HepG2 (cell line): Measurements from ENCODE around the gene DNAJB11. TPM values are rescaled to one million over a fixed set of nuclear protein-coding genes. Genes with fewer than 3 reads are reported as not detected.
A peak's percentile ranks its signal among the peaks of the same experiment; 100 is the strongest.

Source experiments
- BRCA1 ChIP-seq: sonication (generic); formaldehyde crosslinking; IDR thresholded peaks from 2 replicates; pipeline ENCODE4 v1.4.0; 2020; ENCODE audit warnings: missing genetic modification reagents
- CCAR2 ChIP-seq: fragments of 200-400 bp; formaldehyde crosslinking; optimal IDR thresholded peaks from 2 replicates; pipeline ENCODE3; 2018; ENCODE audit warnings: low read depth, mild to moderate bottlenecking, low read length, moderate library complexity
- HNRNPH1 ChIP-seq: fragments of 200-400 bp; formaldehyde crosslinking; optimal IDR thresholded peaks from 2 replicates; pipeline ENCODE3; 2017; ENCODE audit warnings: mild to moderate bottlenecking, low read depth, low read length
- KAT2B ChIP-seq: fragments of 150-350 bp; IDR thresholded peaks from 2 replicates; pipeline ENCODE4 v1.6.1; 2014; ENCODE audit warnings: low read depth, low read length, borderline replicate concordance
- KDM6A ChIP-seq: IDR thresholded peaks from 2 replicates; pipeline ENCODE4 v1.6.1; 2016; ENCODE audit warnings: low read depth
- MAFK ChIP-seq, 2 experiments: IDR thresholded peaks in 1 of 2; conservative IDR thresholded peaks in 1 of 2; 2 replicates each; pipeline ENCODE4 v1.6.1; 2011; ENCODE audit warnings: improper control_type of control experiment in 2 of 2, low read length in 2 of 2
- MTA1 ChIP-seq: sonication (generic); formaldehyde crosslinking; IDR thresholded peaks from 2 replicates; pipeline ENCODE4 v1.4.0; 2020; ENCODE audit warnings: missing genetic modification reagents, mild to moderate bottlenecking, borderline replicate concordance
- PHF8 ChIP-seq: sonication (generic); formaldehyde crosslinking; IDR thresholded peaks from 2 replicates; pipeline ENCODE4 v1.5.0; 2020; ENCODE audit warnings: missing genetic modification reagents
- PTBP1 ChIP-seq: fragments of 200-400 bp; formaldehyde crosslinking; IDR thresholded peaks from 2 replicates; pipeline ENCODE4 v1.6.1; 2018; ENCODE audit warnings: low read length, low read depth; ENCODE audit not compliant: poor library complexity, severe bottlenecking
- REPIN1 ChIP-seq: sonication (generic); formaldehyde crosslinking; IDR thresholded peaks from 2 replicates; pipeline ENCODE4 v1.8.0; 2022; ENCODE audit warnings: missing genetic modification reagents, low read depth, mild to moderate bottlenecking, borderline replicate concordance
- SNRNP70 ChIP-seq: fragments of 200-400 bp; formaldehyde crosslinking; IDR thresholded peaks from 2 replicates; pipeline ENCODE4 v1.6.1; 2017; ENCODE audit warnings: mild to moderate bottlenecking, low read depth, low read length, moderate library complexity
- SP140L ChIP-seq: sonication (generic); formaldehyde crosslinking; IDR thresholded peaks from 2 replicates; pipeline ENCODE4 v1.4.0; 2020; ENCODE audit warnings: missing genetic modification reagents, borderline replicate concordance
- TOPORS ChIP-seq: sonication (generic); formaldehyde crosslinking; IDR thresholded peaks from 2 replicates; pipeline ENCODE4 v1.8.0; 2023; ENCODE audit warnings: mild to moderate bottlenecking, missing genetic modification reagents
- ZNF124 ChIP-seq: sonication (generic); formaldehyde crosslinking; IDR thresholded peaks from 2 replicates; pipeline ENCODE4 v1.4.0; 2020; ENCODE audit warnings: missing genetic modification reagents
- ZNF251 ChIP-seq: sonication (generic); formaldehyde crosslinking; IDR thresholded peaks from 2 replicates; pipeline ENCODE4 v1.9.0; 2021; ENCODE audit warnings: mild to moderate bottlenecking, missing genetic modification reagents
- polyA plus RNA-seq, 8 experiments: library from polyadenylated mRNA; depleted of rRNA in 3 of 8; stranded (reverse) in 7 of 8; unstranded in 1 of 8; fragments of >200 nt; fragmentation: Illumina TruSeq in 4 of 8; extraction: Trizol in 4 of 8; gene quantifications; 2 replicates each; pipeline versions ENCODE4 v1.2.1 to v1.2.3, GENCODE V29; 2011 to 2016; ENCODE audit warnings: low read depth in 4 of 8, missing spikeins in 1 of 8, mixed read lengths in 1 of 8; ENCODE audit not compliant: insufficient read depth in 1 of 8
- total RNA-seq, 5 experiments: library from RNA; depleted of rRNA; stranded (reverse); fragments of >200 nt; fragmentation: Illumina TruSeq; extraction: Trizol; gene quantifications; 2 replicates each; pipeline ENCODE4 v1.2.3, GENCODE V29; 2016; ENCODE audit warnings: low read depth in 1 of 5
- TF ChIP-seq, protein P1 (sequence below): sonication (generic); formaldehyde crosslinking; IDR thresholded peaks from 2 replicates; pipeline ENCODE4 v1.4.0; 2020; ENCODE audit warnings: mild to moderate bottlenecking, missing genetic modification reagents
- TF ChIP-seq, protein P2 (sequence below): sonication (generic); formaldehyde crosslinking; IDR thresholded peaks from 2 replicates; pipeline ENCODE4 v1.5.1; 2020; ENCODE audit warnings: mild to moderate bottlenecking, missing genetic modification reagents, moderate library complexity
- TF ChIP-seq, protein P3 (sequence below): sonication (generic); formaldehyde crosslinking; conservative IDR thresholded peaks from 2 replicates; pipeline ENCODE4 v1.4.0; 2020; ENCODE audit warnings: missing genetic modification reagents
- TF ChIP-seq, protein P4 (sequence below): sonication (generic); formaldehyde crosslinking; IDR thresholded peaks from 2 replicates; pipeline ENCODE4 v1.9.0; 2022; ENCODE audit warnings: missing genetic modification reagents, mild to moderate bottlenecking, borderline replicate concordance
- TF ChIP-seq, protein P5 (sequence below): sonication (generic); formaldehyde crosslinking; IDR thresholded peaks from 2 replicates; pipeline ENCODE4 v1.4.0; 2020; ENCODE audit warnings: mild to moderate bottlenecking, low read depth, missing genetic modification reagents

DNAJB11 gene
- total and polyA plus RNA-seq, 2 of the 13 experiments (the other 11 are each of a cell fraction or from before 2014, with no cell fraction given), result 41.0 to 132 TPM

DNA sequence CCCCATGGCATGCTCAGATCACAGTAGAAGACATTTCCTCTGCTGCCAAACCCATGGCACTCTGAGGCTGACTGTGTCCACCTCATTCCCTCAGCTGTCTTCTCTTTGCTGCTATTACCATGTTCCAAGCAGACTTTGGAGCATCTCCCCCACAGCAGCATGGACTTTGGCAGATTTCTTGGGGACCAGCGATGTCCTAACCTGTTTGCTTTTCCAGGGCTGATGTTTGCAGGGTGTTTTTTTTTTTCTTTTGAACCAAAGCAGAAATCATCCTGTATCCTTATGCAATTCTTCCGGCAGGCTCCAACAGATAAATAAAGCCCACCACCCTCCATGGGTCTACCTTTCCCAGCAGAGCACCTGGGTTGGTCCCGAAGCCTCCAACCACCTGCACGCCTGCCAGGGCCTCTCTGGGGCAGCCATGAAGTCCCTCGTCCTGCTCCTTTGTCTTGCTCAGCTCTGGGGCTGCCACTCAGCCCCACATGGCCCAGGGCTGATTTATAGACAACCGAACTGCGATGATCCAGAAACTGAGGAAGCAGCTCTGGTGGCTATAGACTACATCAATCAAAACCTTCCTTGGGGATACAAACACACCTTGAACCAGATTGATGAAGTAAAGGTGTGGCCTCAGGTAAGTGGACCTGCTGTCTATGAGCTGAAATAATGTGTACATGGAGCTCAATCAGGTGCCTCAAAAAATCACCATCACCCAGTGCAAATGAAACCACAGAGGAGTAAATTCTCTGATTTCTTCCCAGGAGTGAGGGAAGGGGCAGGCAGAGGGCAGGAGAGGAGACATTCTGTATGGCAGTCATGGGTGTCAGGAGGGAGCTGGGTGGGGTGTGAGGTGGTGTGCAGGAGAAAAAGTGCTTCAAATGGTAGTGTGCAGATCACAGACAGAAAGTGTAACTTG is 42.5 kb downstream of the DNAJB11 start, which contains the start of gene AHSG (continued):
- TF ChIP-seq SNRNP70 (no peak), PTBP1 (no peak), BRCA1 (CRISPR knock-in tag) (peak; percentile 24; the same call in 1 of the 2 replicates), ZNF251 (CRISPR knock-in tag) (no peak), MTA1 (CRISPR knock-in tag) (peak; percentile 38; the same call in 1 of the 2 replicates), HNRNPH1 (peak; percentile 97), KAT2B (no peak), PHF8 (CRISPR knock-in tag) (peak; percentile 51; the same call in 1 of the 2 replicates), SP140L (CRISPR knock-in tag) (0 out of 2 replicates have a peak, but pooled peaks have one; percentile 75), TOPORS (CRISPR knock-in tag) (peak; percentile 84), KDM6A (CRISPR knock-in tag) (peak; percentile 99), CCAR2 (no peak), ZNF124 (CRISPR knock-in tag) (no peak), MAFK (conservative IDR thresholded peaks at IDR 0.05 in 1 of 2, IDR thresholded peaks at IDR 0.05 in 1 of 2; ENCODE audit: low read length in 2 of 2) (no peak), REPIN1 (CRISPR knock-in tag) (peak; percentile 98)
- TF ChIP-seq, protein P1, sequence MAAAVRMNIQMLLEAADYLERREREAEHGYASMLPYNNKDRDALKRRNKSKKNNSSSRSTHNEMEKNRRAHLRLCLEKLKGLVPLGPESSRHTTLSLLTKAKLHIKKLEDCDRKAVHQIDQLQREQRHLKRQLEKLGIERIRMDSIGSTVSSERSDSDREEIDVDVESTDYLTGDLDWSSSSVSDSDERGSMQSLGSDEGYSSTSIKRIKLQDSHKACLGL (CRISPR knock-in tag), result no peak
- TF ChIP-seq, protein P2, sequence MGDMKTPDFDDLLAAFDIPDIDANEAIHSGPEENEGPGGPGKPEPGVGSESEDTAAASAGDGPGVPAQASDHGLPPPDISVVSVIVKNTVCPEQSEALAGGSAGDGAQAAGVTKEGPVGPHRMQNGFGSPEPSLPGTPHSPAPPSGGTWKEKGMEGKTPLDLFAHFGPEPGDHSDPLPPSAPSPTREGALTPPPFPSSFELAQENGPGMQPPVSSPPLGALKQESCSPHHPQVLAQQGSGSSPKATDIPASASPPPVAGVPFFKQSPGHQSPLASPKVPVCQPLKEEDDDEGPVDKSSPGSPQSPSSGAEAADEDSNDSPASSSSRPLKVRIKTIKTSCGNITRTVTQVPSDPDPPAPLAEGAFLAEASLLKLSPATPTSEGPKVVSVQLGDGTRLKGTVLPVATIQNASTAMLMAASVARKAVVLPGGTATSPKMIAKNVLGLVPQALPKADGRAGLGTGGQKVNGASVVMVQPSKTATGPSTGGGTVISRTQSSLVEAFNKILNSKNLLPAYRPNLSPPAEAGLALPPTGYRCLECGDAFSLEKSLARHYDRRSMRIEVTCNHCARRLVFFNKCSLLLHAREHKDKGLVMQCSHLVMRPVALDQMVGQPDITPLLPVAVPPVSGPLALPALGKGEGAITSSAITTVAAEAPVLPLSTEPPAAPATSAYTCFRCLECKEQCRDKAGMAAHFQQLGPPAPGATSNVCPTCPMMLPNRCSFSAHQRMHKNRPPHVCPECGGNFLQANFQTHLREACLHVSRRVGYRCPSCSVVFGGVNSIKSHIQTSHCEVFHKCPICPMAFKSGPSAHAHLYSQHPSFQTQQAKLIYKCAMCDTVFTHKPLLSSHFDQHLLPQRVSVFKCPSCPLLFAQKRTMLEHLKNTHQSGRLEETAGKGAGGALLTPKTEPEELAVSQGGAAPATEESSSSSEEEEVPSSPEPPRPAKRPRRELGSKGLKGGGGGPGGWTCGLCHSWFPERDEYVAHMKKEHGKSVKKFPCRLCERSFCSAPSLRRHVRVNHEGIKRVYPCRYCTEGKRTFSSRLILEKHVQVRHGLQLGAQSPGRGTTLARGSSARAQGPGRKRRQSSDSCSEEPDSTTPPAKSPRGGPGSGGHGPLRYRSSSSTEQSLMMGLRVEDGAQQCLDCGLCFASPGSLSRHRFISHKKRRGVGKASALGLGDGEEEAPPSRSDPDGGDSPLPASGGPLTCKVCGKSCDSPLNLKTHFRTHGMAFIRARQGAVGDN (CRISPR knock-in tag), result peak; percentile 96
- TF ChIP-seq, protein P3, sequence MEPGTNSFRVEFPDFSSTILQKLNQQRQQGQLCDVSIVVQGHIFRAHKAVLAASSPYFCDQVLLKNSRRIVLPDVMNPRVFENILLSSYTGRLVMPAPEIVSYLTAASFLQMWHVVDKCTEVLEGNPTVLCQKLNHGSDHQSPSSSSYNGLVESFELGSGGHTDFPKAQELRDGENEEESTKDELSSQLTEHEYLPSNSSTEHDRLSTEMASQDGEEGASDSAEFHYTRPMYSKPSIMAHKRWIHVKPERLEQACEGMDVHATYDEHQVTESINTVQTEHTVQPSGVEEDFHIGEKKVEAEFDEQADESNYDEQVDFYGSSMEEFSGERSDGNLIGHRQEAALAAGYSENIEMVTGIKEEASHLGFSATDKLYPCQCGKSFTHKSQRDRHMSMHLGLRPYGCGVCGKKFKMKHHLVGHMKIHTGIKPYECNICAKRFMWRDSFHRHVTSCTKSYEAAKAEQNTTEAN, result peak; percentile 91
- TF ChIP-seq, protein P4, sequence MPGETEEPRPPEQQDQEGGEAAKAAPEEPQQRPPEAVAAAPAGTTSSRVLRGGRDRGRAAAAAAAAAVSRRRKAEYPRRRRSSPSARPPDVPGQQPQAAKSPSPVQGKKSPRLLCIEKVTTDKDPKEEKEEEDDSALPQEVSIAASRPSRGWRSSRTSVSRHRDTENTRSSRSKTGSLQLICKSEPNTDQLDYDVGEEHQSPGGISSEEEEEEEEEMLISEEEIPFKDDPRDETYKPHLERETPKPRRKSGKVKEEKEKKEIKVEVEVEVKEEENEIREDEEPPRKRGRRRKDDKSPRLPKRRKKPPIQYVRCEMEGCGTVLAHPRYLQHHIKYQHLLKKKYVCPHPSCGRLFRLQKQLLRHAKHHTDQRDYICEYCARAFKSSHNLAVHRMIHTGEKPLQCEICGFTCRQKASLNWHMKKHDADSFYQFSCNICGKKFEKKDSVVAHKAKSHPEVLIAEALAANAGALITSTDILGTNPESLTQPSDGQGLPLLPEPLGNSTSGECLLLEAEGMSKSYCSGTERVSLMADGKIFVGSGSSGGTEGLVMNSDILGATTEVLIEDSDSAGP, result peak; percentile 85
- TF ChIP-seq, protein P5, sequence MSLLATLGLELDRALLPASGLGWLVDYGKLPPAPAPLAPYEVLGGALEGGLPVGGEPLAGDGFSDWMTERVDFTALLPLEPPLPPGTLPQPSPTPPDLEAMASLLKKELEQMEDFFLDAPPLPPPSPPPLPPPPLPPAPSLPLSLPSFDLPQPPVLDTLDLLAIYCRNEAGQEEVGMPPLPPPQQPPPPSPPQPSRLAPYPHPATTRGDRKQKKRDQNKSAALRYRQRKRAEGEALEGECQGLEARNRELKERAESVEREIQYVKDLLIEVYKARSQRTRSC (CRISPR knock-in tag), result no peak
